Neural cell (in vitro differentiated cells): Measurements from ENCODE around the gene GAREM1. TPM values are rescaled to one million over a fixed set of nuclear protein-coding genes. Genes with fewer than 3 reads are reported as not detected.

Experiments used
- H2AFZ ChIP-seq: fragments of 200-600, 300-800 bp; sonication (generic), shearing (Covaris generic); 2 replicates; pipeline ENCODE4 v1.6.0; 2014; ENCODE audit warnings: low read depth, mild to moderate bottlenecking, antibody characterized with exemption, low read length, moderate library complexity
- H3F3A ChIP-seq: fragments of 200-600 bp; shearing (Covaris generic); 2 replicates; pipeline ENCODE4 v1.6.1; 2016; ENCODE audit warnings: mild to moderate bottlenecking, moderate library complexity, mixed read lengths, antibody characterized with exemption, low read length; ENCODE audit not compliant: insufficient read depth, poor library complexity, severe bottlenecking
- H3K27ac ChIP-seq: fragments of 200-600, 300-800 bp; sonication (generic), shearing (Covaris generic); 2 replicates; pipeline ENCODE4 v1.5.1; 2014; ENCODE audit warnings: mild to moderate bottlenecking, low read length, moderate library complexity
- H3K27me3 ChIP-seq: fragments of 300-800, 200-600 bp; sonication (generic), shearing (Covaris generic); 2 replicates; pipeline ENCODE4 v1.6.0; 2014; ENCODE audit warnings: mild to moderate bottlenecking, low read depth, low read length, moderate library complexity; ENCODE audit not compliant: insufficient read depth
- H3K36me3 ChIP-seq: fragments of 300-800, 200-600 bp; sonication (generic), shearing (Covaris generic); 2 replicates; pipeline ENCODE4 v1.5.1; 2014; ENCODE audit warnings: mild to moderate bottlenecking, antibody characterized with exemption, low read length, moderate library complexity; ENCODE audit not compliant: insufficient read depth
- H3K4me2 ChIP-seq: fragments of 300-800, 200-600 bp; sonication (generic), shearing (Covaris generic); 2 replicates; pipeline ENCODE4 v1.6.0; 2014; ENCODE audit warnings: mild to moderate bottlenecking, low read length
- H3K4me3 ChIP-seq: fragments of 300-800, 200-600 bp; sonication (generic), shearing (Covaris generic); 2 replicates; pipeline ENCODE4 v1.5.1; 2014; ENCODE audit warnings: mild to moderate bottlenecking, low read length, moderate library complexity
- H3K79me2 ChIP-seq: fragments of 200-600 bp; shearing (Covaris generic); replicated peaks from 2 replicates; pipeline ENCODE4 v1.6.0; 2014; ENCODE audit warnings: mild to moderate bottlenecking, low read length, moderate library complexity; ENCODE audit not compliant: insufficient read depth
- H3K9ac ChIP-seq: fragments of 300-800, 200-600 bp; sonication (generic), shearing (Covaris generic); 2 replicates; pipeline ENCODE4 v1.6.1; 2016; ENCODE audit warnings: mild to moderate bottlenecking, low read length, mixed read lengths
- H3K9me2 ChIP-seq: fragments of 200-600 bp; shearing (Covaris generic); 2 replicates; pipeline ENCODE4 v1.6.1; 2016; ENCODE audit warnings: mild to moderate bottlenecking, low read length, mixed read lengths; ENCODE audit not compliant: insufficient read depth
- H3K9me3 ChIP-seq: fragments of 200-600, 300-800 bp; sonication (generic), shearing (Covaris generic); 2 replicates; pipeline ENCODE4 v1.6.1; 2016; ENCODE audit warnings: mild to moderate bottlenecking, mixed run types, low read length, moderate library complexity, mixed read lengths
- H4K20me1 ChIP-seq: fragments of 200-600 bp; shearing (Covaris generic); 2 replicates; pipeline ENCODE4 v1.6.1; 2016; ENCODE audit warnings: mild to moderate bottlenecking, mixed run types; ENCODE audit not compliant: insufficient read depth
- CTCF ChIP-seq: fragments of 450-650 bp; IDR thresholded peaks from 2 replicates; pipeline ENCODE4 v1.5.1; 2014; ENCODE audit warnings: antibody characterized with exemption, mild to moderate bottlenecking, moderate library complexity; ENCODE audit not compliant: poor library complexity, severe bottlenecking
- EP300 ChIP-seq: fragments of 450-650 bp; conservative IDR thresholded peaks from 2 replicates; pipeline ENCODE4 v1.6.1; 2014; ENCODE audit warnings: antibody characterized with exemption, mild to moderate bottlenecking, moderate library complexity; ENCODE audit not compliant: poor library complexity, severe bottlenecking
- EZH2 ChIP-seq: fragments of 200-600, 300-800 bp; shearing (Covaris generic), sonication (generic); IDR thresholded peaks from 2 replicates; pipeline ENCODE4 v1.6.1; 2014; ENCODE audit warnings: antibody characterized with exemption, low read length, borderline replicate concordance, mild to moderate bottlenecking; ENCODE audit not compliant: insufficient read depth, poor library complexity, severe bottlenecking
- MXI1 ChIP-seq: fragments of 450-650 bp; conservative IDR thresholded peaks from 2 replicates; pipeline ENCODE4 v1.6.1; 2014; ENCODE audit warnings: antibody characterized with exemption, mild to moderate bottlenecking; ENCODE audit not compliant: poor library complexity, severe bottlenecking
- POLR2AphosphoS5 ChIP-seq: IDR thresholded peaks from 2 replicates; pipeline ENCODE4 v1.6.1; 2012
- RAD21 ChIP-seq: fragments of 450-650 bp; conservative IDR thresholded peaks from 2 replicates; pipeline ENCODE4 v1.6.1; 2014; ENCODE audit warnings: antibody characterized with exemption, mild to moderate bottlenecking, moderate library complexity
- REST ChIP-seq: IDR thresholded peaks from 2 replicates; pipeline ENCODE4 v1.6.1; 2012; ENCODE audit warnings: borderline replicate concordance
- SMC3 ChIP-seq: fragments of 450-650 bp; conservative IDR thresholded peaks from 2 replicates; pipeline ENCODE4 v1.6.1; 2014; ENCODE audit warnings: antibody characterized with exemption, mild to moderate bottlenecking, moderate library complexity; ENCODE audit not compliant: poor library complexity
- TAF1 ChIP-seq: IDR thresholded peaks from 2 replicates; pipeline ENCODE4 v1.6.1; 2012; ENCODE audit warnings: low read depth
- polyA plus RNA-seq: library from polyadenylated mRNA; depleted of rRNA; stranded (reverse); fragments of >200 nt; gene quantifications from 2 replicates; pipeline ENCODE4 v1.2.3, GENCODE V29; 2014

The GAREM1 gene
- polyA plus RNA-seq, 1 donor from 2014 or later = 1.3 TPM

GRCh38 chr18:32328379-32328778 is 142.3 kb downstream of the GAREM1 start:
- H3K36me3 ChIP-seq = no peaks in the 10 kb centered on the region
- no peak overlapping the region for H3K9ac ChIP-seq
- TF ChIP-seq EP300 = no peak
- no peak for TF ChIP-seq TAF1
- TF ChIP-seq EZH2 = no peak
- no peak for TF ChIP-seq MXI1
- TF ChIP-seq POLR2AphosphoS5 = no peak
- TF ChIP-seq RAD21 = no peak
- no peak for TF ChIP-seq CTCF
- no peak for TF ChIP-seq SMC3
- TF ChIP-seq REST = no peak
- no peak overlapping the region for H2AFZ ChIP-seq
- no peaks in the 10 kb centered on the region for H3K9me3 ChIP-seq
- H3K27me3 ChIP-seq = no peaks in the 10 kb centered on the region
- no peak overlapping the region for H3K4me2 ChIP-seq
- no peak overlapping the region for H3K4me3 ChIP-seq
- no peaks in the 10 kb centered on the region for H3K9me2 ChIP-seq
- no peaks in the 10 kb centered on the region for H3K79me2 ChIP-seq
- no peak overlapping the region for H3K27ac ChIP-seq
- no peaks in the 10 kb centered on the region for H3F3A ChIP-seq
- H4K20me1 ChIP-seq = no peaks in the 10 kb centered on the region

- TF ChIP-seq POLR2AphosphoS5 (no peak), EZH2 (no peak)
- Histone ChIP-seq H3K9me2 (no peaks in the 10 kb centered on the region), H3K9me3 (no peaks in the 10 kb centered on the region), H3F3A (no peaks in the 10 kb centered on the region), H4K20me1 (no peaks in the 10 kb centered on the region), H3K27ac (no peak overlapping the region), H3K79me2 (no peaks in the 10 kb centered on the region), H3K27me3 (no peaks in the 10 kb centered on the region), H3K9ac (no peak overlapping the region), H2AFZ (no peak overlapping the region), H3K4me3 (no peak overlapping the region), H3K4me2 (no peak overlapping the region), H3K36me3 (no peaks in the 10 kb centered on the region)
Measured at GRCh38 chr18:32326450-32327308, 144.0 kb downstream of the GAREM1 start.
